Measurements from ENCODE around the gene OLIG1.

- TF ChIP-seq, protein P1, sequence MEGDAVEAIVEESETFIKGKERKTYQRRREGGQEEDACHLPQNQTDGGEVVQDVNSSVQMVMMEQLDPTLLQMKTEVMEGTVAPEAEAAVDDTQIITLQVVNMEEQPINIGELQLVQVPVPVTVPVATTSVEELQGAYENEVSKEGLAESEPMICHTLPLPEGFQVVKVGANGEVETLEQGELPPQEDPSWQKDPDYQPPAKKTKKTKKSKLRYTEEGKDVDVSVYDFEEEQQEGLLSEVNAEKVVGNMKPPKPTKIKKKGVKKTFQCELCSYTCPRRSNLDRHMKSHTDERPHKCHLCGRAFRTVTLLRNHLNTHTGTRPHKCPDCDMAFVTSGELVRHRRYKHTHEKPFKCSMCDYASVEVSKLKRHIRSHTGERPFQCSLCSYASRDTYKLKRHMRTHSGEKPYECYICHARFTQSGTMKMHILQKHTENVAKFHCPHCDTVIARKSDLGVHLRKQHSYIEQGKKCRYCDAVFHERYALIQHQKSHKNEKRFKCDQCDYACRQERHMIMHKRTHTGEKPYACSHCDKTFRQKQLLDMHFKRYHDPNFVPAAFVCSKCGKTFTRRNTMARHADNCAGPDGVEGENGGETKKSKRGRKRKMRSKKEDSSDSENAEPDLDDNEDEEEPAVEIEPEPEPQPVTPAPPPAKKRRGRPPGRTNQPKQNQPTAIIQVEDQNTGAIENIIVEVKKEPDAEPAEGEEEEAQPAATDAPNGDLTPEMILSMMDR (IDR thresholded peaks at IDR 0.05; ENCODE audit: low read depth, low read length, poor library complexity, severe bottlenecking), result no peak
- TF ChIP-seq EZH2phosphoT487 (IDR thresholded peaks at IDR 0.05; ENCODE audit: borderline replicate concordance, low read length), result no peak
These were observed 46.7 kb downstream of the OLIG1 start for GRCh38 chr21:33116676-33117075.

All from DOHH2 (cell line).